ACHN (cell line): Measurements from ENCODE around the gene KCTD15.

ENCODE experiments used
- DNase-seq: peaks from one replicate; pipeline ENCODE4 v3.0.0-alpha.2; 2015
- in situ Hi-C: cut with HindIII; loops from 2 replicates; pipeline ENCODE4 v1.10.0; 2017; ENCODE audit warnings: low sequenced_read_pairs, low pct_ligation_motif_present, low pct_unique_long_range_greater_than_20kb

The KCTD15 gene

GRCh38 chr19:33769208-33769607, 27.5 kb upstream of the KCTD15 start:
- in situ Hi-C loops: no loop called here
- DNase-seq: no peak

- in situ Hi-C loops: no loop called here
- DNase-seq: no peak
These were observed 26.6 kb upstream of the KCTD15 start for GRCh38 chr19:33770107-33770506.

GRCh38 chr19:33771384-33772101, 25.1 kb upstream of the KCTD15 start:
- in situ Hi-C loops: no loop called here
- peak; percentile 60 for DNase-seq

DNA sequence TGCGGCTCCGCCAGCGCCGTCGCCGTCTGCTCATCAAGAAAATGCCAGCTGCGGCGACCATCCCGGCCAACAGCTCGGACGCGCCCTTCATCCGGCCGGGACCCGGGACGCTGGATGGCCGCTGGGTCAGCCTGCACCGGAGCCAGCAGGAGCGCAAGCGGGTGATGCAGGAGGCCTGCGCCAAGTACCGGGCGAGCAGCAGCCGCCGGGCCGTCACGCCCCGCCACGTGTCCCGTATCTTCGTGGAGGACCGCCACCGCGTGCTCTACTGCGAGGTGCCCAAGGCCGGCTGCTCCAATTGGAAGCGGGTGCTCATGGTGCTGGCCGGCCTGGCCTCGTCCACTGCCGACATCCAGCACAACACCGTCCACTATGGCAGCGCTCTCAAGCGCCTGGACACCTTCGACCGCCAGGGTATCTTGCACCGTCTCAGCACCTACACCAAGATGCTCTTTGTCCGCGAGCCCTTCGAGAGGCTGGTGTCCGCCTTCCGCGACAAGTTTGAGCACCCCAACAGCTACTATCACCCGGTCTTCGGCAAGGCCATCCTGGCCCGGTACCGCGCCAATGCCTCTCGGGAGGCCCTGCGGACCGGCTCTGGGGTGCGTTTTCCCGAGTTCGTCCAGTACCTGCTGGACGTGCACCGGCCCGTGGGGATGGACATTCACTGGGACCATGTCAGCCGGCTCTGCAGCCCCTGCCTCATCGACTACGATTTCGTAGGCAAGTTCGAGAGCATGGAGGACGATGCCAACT, 24.4 kb upstream of the KCTD15 start:
- DNase-seq: no peak
- in situ Hi-C loops: no loop called here

- in situ Hi-C loops: no loop called here
- no peak for DNase-seq
These were observed 23.9 kb upstream of the KCTD15 start for GRCh38 chr19:33772858-33773180.

DNA sequence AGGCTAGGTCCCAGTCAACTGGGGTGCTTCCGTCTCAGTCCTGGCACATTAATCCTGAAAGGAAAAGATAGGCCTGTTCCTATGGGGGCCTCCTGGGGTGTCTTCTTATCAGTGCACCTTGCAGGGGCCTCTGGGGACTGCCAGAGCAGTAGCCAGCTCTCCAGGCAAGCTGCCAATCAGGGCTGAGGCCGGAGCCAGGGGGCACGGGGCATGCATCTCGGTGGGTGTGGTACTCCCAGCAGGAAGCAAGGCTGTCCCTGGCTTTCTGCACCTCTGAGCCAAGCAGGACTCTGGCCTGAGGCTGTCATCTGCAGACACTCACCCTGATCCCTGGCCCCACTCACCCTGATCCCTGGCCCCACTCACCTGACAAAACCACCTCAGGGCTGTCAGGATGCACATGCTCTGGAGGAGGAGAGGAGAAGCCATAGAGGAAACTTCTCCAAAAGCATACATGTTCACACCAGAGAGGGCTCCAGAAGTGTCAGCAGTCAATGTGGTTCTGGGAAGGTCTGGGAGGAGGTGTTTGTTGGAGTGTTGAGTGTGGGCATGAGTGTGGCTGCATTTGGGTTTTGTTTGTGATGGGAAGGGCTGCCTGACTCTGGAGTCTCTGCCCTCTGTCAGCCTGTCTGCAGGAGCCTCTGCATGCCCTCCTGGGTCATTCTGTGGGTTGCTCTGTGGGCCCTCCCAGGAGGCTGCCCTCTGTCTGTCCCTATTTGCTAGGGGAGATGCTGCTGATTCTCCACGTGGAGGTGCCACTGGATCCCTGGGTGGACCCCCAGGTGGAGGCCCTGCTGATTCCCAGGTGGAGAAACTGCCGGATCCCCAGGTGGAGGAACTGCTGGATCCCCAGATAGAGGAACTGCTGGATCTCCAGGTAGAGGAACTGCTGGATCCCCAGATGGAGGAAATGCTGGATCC, 22.7 kb upstream of the KCTD15 start:
- in situ Hi-C loops: no loop called here
- DNase-seq: no peak

GRCh38 chr19:33774751-33775150, 21.9 kb upstream of the KCTD15 start:
- in situ Hi-C loops: no loop called here
- no peak for DNase-seq

- in situ Hi-C loops: no loop called here
- DNase-seq: no peak
These were observed 20.8 kb upstream of the KCTD15 start for GRCh38 chr19:33775731-33776487.

DNA sequence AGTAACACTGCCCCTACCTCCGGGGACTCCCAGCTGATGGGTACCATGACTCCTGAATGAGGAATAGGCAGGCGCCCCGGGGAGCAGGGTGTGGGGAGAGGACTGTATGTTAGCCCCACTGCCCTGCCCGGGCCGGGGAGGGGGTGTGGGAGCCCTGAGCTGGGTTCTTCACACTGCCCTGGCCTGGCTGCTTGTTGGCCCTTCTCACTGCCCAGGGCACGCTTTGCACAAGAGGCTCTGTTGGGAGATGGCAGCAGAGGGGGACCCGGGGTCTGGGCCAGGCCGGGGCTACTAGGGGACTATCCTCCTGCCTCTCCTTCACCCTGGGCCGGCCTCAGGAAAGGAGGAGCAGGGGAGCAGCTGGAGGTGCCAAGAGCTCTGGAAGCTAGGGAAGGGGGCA, 19.3 kb upstream of the KCTD15 start:
- in situ Hi-C loops: no loop called here
- no peak for DNase-seq

- no peak for DNase-seq
- in situ Hi-C loops: no loop called here
These were observed 18.9 kb upstream of the KCTD15 start for GRCh38 chr19:33777753-33778088.

GRCh38 chr19:33778089-33778791, 18.4 kb upstream of the KCTD15 start:
- DNase-seq: peak; percentile 75
- in situ Hi-C loops: no loop called here

DNA sequence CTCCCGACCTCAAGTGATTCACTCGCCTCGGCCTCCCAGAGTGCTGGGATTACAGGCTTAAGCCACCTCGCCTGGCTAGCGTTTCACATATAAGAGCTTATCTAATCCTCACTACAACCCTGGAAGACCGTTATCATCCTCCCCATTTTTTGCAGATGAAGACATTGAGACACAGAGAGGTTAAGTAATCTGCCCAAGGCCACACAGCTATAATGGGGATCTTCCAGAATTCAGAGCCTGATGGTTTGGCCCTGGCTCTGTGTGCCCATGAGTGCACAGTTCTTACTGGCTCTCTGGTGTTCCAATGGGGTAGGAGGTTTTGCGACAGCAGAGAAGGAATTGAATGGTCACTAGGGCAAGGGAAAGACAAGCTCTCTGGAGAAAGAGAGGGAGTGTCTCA, 16.8 kb upstream of the KCTD15 start:
- in situ Hi-C loops: no loop called here

DNA sequence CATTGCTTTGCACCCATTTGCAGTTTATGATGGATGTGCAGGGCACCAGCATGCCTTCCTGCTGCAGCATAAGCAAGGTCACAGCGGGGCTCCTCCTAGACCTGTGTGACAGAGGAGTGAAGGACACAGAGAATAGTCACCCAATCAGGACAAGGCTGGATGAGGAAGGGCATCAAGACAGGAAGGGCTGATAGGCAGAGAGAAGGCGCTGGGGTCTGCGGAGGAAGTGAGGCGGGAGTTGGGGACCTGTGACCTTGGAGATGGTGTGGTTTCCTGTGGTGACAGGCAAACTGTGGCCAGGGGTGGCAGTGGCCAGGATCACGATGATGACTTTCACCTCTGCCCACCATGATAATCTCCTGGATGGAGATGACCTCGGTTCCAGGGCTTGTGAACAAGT, 16.4 kb upstream of the KCTD15 start:
- DNase-seq: no peak
- in situ Hi-C loops: no loop called here

More for the DNA sequence above, 16.8 kb upstream of the KCTD15 start:
- no peak for DNase-seq

- in situ Hi-C loops: no loop called here
- no peak for DNase-seq
These were observed 15.9 kb upstream of the KCTD15 start for GRCh38 chr19:33780746-33781145.

DNA sequence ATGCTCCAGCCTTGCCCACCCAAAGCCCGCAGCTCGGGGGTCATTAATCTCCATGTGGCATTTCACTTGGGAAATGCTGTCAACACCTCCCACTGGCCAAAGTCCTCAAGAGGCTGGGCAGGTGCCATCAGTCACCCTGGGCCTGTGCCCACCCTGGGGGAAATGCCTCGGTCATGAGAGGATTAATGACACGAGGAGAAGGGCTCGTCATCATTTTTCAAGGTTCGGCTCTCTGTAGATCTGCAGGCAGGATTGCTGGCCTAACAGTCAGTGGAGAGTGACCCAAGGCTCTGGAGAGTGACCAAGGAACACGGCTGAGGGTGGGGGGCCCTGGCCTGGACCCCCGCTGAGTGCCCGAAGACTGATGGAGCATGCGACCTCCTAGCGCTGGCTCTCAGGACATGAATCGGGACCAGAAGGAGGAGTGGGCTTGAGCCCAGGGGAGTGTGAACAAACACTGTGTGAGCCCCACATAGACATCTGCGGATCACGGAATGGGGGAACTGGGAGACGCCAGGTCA, 15.2 kb upstream of the KCTD15 start:
- in situ Hi-C loops: no loop called here
- no peak for DNase-seq

DNA sequence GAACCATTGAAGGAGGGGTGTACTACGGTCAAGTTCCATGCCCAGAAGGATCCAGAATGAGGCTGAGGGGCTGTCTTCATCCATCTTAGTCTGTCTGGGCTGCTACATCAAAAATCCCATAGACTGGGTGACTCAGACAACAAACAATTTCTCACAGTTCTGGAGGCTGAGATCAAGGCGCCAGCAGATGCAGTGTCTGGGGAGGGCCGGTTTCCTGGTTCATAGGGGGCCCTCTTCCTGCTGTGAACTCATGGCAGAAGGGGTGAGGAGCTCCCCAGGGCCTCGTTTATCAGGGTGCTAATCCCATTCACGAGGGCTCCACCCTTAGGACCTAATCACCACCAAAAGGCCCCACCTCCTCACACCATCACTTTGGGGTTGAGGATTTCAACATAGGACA, 14.7 kb upstream of the KCTD15 start:
- in situ Hi-C loops: no loop called here
- DNase-seq: no peak

DNA sequence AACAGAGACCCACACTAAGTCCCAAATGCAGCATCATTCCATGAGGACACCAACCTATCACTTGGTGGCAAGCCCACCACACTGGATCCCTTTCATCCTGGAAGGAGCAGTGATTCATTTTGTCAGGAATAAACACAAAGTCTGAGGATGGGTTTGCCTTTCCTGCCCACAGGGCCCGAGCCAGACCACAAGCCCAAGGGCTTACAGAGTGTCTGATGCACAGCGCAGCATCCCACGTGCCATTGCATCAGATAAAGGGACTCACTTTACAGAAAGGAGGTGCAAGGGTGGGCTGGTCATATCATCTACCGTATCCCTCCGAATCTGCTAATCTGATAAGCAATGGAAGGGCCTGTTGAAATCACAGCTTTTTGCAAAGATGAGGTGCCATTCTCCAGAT, 12.2 kb upstream of the KCTD15 start:
- in situ Hi-C loops: no loop called here
- no peak for DNase-seq

- in situ Hi-C loops: no loop called here
- DNase-seq: no peak
These were observed 10.9 kb upstream of the KCTD15 start for GRCh38 chr19:33785795-33786194.
